Epithelial cell of proximal tubule (primary cell): ENCODE measurements around the gene TIAM1. TPM values are rescaled to one million over a fixed set of nuclear protein-coding genes. Genes with fewer than 3 reads are reported as not detected.

ENCODE experiments used
- DNase-seq: peaks from one replicate; pipeline ENCODE4 v3.0.0-alpha.2; 2011; ENCODE audit warnings: low read depth
- H3K4me3 ChIP-seq: 2 replicates; pipeline ENCODE4 v1.5.1; 2011; ENCODE audit warnings: low read depth, mild to moderate bottlenecking, low read length
- CTCF ChIP-seq: conservative IDR thresholded peaks from 2 replicates; pipeline ENCODE4 v1.5.1; 2012; ENCODE audit warnings: low read depth, mild to moderate bottlenecking, low read length
- total RNA-seq: library from RNA; depleted of rRNA; stranded (reverse); fragments of >200 nt; gene quantifications from 2 replicates; pipeline ENCODE4 v1.2.3, GENCODE V29; 2015

TIAM1 gene
- total RNA-seq, 1 donor from 2014 or later, result 3.6 TPM

GRCh38 chr21:31088474-31088751, 255.6 kb downstream of the TIAM1 start:
- DNase-seq, result no peak
- no peak overlapping the region for H3K4me3 ChIP-seq
- no peak for TF ChIP-seq CTCF

GRCh38 chr21:31087639-31088473, 256.2 kb downstream of the TIAM1 start:
- no peak for TF ChIP-seq CTCF
- no peak for DNase-seq
- no peak overlapping the region for H3K4me3 ChIP-seq

GRCh38 chr21:31084689-31085088, 259.4 kb downstream of the TIAM1 start:
- no peak for DNase-seq
- no peak for TF ChIP-seq CTCF
- H3K4me3 ChIP-seq, result no peak overlapping the region

- TF ChIP-seq CTCF, result no peak
- DNase-seq, result no peak
- no peak overlapping the region for H3K4me3 ChIP-seq
Observed at GRCh38 chr21:31078796-31079195, 265.3 kb downstream of the TIAM1 start.

- no peak for DNase-seq
- TF ChIP-seq CTCF, result no peak
- H3K4me3 ChIP-seq, result no peak overlapping the region
Observed at GRCh38 chr21:31078216-31078615, 265.8 kb downstream of the TIAM1 start.

GRCh38 chr21:31075848-31076247, 268.2 kb downstream of the TIAM1 start:
- DNase-seq, result no peak
- no peak for TF ChIP-seq CTCF
- H3K4me3 ChIP-seq, result no peak overlapping the region

- no peak for DNase-seq
- no peak overlapping the region for H3K4me3 ChIP-seq
- no peak for TF ChIP-seq CTCF
Observed at GRCh38 chr21:31072533-31072932, 271.5 kb downstream of the TIAM1 start.
